ENCODE measurements around the gene IL22.

The IL22 gene

GRCh38 chr12:68264857-68265256 is 11.5 kb upstream of the IL22 start:
- DNase-seq (ENCODE audit: low read depth in 2 of 2, low spot score in 1 of 2): no peak

- no peak for DNase-seq (ENCODE audit: low read depth in 2 of 2, low spot score in 1 of 2)
Measured at GRCh38 chr12:68264158-68264855, 10.9 kb upstream of the IL22 start.

- no peak for DNase-seq (ENCODE audit: low read depth in 2 of 2, low spot score in 1 of 2)
Measured at GRCh38 chr12:68263366-68263765, 10.0 kb upstream of the IL22 start.

- no peak for DNase-seq (ENCODE audit: low read depth in 2 of 2, low spot score in 1 of 2)
Measured at GRCh38 chr12:68261896-68262295, 8.5 kb upstream of the IL22 start.

DNA sequence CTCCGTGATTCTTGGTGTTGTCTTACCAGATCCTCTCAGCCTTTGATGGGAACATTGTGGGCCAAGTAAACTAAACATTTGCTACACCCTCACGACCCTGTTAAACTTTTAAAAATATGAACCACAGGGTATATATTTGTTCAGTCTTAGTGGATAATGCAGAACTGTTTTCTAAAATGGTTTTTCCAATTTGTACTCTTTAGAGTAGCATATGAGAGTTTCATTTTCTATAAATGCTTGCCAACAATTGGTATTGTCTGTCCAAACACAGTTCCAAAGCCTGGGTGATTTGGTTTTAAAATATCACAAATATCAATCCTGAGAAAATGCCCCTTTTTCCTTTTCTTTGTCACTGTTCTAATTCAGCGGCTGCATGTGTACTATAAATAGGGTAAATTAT is 6.7 kb upstream of the IL22 start:
- no peak for DNase-seq (ENCODE audit: low read depth in 2 of 2, low spot score in 1 of 2)

- DNase-seq (ENCODE audit: low read depth in 2 of 2, low spot score in 1 of 2): no peak
Measured at GRCh38 chr12:68259318-68259940, 6.0 kb upstream of the IL22 start.

DNA sequence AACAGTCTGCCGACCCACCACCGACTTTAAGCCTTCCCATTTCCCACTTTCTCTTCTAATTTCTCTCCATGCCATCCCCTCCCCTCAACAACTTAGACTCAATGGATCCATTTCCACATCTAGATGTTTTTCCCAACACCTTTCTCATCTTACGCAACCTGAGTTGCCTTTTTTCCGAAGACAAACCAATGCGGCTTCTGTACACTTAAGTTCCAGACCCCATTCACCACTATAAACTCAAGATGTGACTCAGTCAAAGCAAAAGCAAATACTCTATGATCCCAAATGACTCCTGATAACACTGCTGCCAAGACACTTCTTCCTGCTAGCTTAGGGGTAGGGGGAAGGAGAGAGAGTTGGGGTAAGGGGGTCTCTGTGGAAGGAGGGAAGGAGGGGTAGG is 1.3 kb downstream of the IL22 start:
- no peak for DNase-seq (ENCODE audit: low read depth in 2 of 2, low spot score in 1 of 2)

DNA sequence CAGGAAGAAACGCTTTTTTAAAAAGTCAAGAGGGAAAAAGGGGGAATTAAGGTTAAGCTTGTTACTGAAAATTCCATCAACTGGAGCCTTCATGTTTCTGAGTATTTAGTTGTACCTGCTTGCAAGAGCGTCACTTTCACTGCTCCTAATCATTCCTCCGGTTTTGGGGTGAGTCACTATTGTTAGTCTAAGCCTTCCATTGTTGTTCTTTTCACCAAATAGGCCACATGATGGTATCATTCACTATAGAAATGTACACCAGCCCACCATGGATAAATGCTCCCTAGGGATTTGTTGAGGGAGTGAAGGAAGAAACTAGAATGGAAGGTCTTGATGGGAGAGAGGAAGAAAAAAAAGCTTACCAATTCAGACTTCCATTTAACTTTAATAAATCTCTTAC is 3.0 kb downstream of the IL22 start:
- DNase-seq (ENCODE audit: low read depth in 2 of 2, low spot score in 1 of 2): no peak

- DNase-seq (ENCODE audit: low read depth in 2 of 2, low spot score in 1 of 2): no peak
Measured at GRCh38 chr12:68247785-68248184, 5.6 kb downstream of the IL22 start.

DNA sequence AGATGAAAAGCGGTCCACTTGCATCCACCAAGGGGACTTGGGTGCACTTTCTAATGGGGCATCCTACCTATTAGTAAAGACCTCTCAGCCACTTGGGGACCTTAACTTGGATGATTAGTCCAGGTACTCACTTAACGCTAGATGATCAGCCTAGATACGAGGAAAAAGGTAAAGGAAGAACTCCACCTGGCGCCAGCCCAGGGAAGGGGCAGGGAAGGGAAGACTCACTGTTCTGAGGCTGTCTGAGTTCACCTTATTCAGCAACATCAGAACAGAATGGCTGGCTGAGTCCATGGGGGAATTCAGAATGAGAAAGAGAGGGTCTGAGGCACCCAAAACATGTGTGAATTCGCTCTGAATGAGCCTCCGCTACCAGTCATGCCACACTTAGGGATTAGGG is 7.1 kb downstream of the IL22 start:
- DNase-seq (ENCODE audit: low read depth in 2 of 2, low spot score in 1 of 2): no peak

GRCh38 chr12:68245180-68246021 is 8.0 kb downstream of the IL22 start:
- no peak for DNase-seq (ENCODE audit: low read depth in 2 of 2, low spot score in 1 of 2)

DNA sequence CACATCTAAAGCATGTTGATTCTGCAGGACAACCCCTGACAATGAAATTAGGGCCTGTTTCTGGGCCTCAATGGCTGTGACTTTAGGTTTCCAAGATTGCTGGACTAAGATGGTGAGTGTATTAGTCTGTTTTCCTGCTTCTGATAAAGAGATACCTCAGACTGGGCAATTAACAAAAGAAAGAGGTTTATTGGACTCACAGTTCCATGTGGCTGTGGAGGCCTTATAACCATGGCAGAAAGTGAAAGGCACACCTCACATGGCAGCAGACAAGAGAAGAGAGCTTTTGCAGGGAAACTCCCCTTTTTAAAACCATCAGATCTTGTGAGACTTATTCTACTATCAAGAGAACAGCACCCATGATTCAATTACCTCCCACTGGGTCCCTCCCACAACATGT is 10.6 kb downstream of the IL22 start:
- no peak for DNase-seq (ENCODE audit: low read depth in 2 of 2, low spot score in 1 of 2)

DNA sequence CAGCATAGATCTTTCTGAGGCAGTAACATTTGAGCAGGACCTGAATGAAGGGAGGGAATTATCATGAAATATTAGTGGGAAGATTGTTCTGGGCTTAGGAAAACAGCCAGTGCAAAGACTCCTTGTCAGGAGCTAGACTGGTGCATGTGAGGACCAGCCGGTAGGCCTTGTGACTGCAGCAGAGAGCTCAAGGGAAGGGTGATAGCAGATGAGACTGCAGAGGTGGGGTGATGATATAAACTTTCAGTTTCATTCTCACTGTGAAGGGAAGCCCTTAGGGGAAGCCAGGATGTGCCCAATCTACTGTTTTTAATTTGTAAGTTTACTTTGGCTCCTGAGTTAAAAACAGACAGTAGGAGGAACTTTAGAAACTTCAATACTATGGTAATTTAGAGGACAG is 12.4 kb downstream of the IL22 start:
- peak in 1 of 2 donors; percentile 14 for DNase-seq (ENCODE audit: low read depth in 2 of 2, low spot score in 1 of 2)

GRCh38 chr12:68240079-68240478 is 13.3 kb downstream of the IL22 start:
- no peak for DNase-seq (ENCODE audit: low read depth in 2 of 2, low spot score in 1 of 2)

DNA sequence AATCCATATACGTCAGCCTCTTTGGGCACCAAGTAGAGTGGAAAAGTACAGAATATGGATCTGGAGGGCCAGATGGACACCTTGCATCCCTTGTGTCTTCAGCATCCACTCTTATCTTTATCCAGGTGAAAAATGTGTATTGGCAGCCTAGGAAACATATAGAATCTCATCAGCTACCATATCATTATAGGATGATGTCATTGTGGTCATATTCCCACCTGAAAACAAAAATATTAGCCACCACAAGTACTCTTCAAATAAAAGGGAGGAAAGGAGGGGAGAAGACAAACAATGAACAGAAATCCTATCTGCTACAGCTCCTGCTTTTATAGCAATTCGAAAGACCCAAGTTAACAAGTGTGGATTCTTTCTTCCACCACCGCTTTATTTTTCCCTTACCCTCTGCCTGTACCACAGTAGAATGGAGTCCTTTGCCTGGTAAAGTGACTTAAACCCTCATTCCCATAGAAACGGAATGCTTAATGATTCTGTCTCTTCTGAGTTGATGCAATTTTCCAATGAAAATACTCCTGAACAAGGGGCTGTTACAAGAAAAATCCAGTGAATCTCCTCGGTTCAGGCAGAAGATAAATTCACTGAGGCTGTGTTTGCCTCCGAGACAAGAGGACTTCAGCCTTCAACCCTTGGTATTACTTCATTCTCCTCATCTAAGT is 14.0 kb downstream of the IL22 start:
- DNase-seq (ENCODE audit: low read depth in 2 of 2, low spot score in 1 of 2): no peak

DNA sequence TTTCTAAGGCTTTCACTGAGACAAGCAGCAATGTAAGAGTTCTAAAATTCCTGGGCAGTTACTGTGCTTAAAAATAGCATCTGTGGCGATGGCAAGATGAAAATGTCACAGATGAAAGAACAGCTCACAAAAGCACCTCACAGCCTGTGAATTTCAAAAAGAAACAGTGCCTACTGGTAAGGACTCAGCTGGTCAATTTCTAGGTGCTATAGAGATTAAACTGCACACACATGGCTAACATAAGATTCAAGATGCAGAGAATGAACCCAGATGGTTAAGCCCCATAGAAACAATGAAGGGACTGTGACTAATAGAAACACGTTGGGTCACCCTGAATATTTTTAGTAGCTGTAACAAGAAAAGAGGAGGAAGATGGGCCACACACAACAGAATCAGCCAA is 15.8 kb downstream of the IL22 start:
- no peak for DNase-seq (ENCODE audit: low read depth in 2 of 2, low spot score in 1 of 2)

GRCh38 chr12:68237078-68237477 is 16.3 kb downstream of the IL22 start:
- no peak for DNase-seq (ENCODE audit: low read depth in 2 of 2, low spot score in 1 of 2)

DNA sequence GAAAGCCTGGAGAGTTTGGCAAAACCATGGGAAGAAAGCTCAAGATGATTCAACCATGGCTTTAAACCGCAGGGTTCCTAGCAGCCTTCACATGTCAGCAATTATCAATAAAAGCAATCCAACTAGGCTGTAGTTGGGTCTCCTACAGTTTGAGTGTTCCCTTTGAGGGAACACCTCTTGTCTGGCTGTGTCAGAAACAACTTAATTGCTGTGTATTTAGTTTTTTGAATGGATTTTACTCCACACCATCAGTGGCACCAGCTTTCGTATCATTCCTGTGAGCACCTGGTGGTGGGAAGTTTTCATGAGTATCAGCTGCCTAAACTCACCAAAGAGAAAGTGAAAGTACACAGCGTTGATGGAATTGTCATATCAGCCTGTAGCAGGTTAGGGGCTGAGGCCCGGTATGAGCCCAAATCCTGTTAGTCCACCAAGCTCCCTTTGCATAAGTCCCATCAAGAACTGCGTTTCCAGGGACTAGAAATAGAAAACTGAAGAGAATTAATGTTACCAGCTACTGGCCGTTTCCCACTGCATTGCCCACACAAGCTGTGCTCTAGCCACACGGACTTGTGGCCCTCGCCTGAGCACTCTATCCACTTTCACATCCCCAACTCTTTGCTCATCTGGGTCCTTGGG is 16.9 kb downstream of the IL22 start:
- no peak for DNase-seq (ENCODE audit: low read depth in 2 of 2, low spot score in 1 of 2)

DNA sequence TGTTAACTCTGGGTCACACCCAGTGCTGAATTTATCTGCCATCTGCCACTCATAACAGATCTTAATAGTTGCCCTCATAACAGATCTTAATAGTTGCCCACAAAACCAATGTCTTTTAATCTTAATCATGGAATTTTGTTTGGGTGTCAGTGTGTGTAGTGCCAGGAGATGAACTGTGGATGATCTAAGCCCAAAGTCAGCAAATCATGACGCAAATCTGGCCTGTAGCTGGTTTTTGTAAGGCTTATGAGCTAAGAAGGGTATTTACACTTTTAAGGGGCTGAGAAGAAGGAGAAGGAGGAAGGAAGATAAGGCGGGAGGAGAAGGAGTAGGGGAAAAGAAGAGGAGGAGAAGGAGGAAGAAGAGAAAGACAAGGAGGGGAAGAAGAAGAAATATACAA is 17.8 kb downstream of the IL22 start:
- no peak for DNase-seq (ENCODE audit: low read depth in 2 of 2, low spot score in 1 of 2)

- DNase-seq (ENCODE audit: low read depth in 2 of 2, low spot score in 1 of 2): no peak
Measured at GRCh38 chr12:68234140-68234539, 19.3 kb downstream of the IL22 start.

GRCh38 chr12:68233498-68233897 is 19.9 kb downstream of the IL22 start:
- no peak for DNase-seq (ENCODE audit: low read depth in 2 of 2, low spot score in 1 of 2)

All from stimulated activated CD8-positive, alpha-beta memory T cell treated with anti-CD3 and anti-CD28 coated beads, Interleukin-4, amount 100 ng/mL, for 4 hours (primary cell).